ENCODE data around the gene GABBR2. TPM values are rescaled to one million over a fixed set of nuclear protein-coding genes. Genes with fewer than 3 reads are reported as not detected.

The GABBR2 gene
- polyA plus RNA-seq, 1 of the 3 experiments (the other 2 are of a cell fraction): not detected

DNA sequence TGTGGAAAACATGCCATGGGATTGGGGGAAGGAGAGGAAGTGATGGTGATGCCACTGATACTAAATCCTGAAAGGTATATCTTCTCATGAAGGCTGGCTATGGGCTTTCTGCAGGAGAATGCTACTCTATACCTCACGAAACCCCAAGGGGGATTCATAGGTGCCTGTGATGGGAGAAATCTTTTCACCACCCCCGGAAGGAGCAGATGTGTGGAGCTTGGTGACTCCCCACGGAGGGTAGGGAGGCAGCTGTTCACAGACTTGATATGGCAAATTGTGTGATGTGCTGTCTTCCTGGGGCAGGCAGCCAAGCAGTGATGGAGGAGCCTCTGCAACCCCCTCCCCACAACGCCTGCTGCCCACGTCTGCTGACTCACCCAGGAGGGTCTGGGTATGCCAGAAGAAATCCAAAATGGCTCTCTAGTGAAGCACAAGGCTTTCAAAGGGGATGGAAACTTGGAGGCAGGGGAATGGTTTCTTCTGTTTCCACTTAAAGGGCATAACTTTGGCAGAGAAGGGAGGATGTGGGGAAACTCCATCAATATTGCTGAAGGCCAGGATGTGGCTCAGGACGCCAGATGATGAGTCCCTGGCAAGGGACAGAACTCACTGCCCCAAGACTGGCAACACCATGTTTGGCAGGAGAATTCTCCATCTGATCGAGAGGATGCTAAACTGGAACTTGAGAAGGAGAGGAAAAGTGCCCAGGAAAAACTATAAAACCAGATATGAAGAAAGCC is 188.3 kb downstream of the GABBR2 start:
- H3K4me1 ChIP-seq (ENCODE audit: control insufficient read depth in 1 of 2, insufficient read depth in 2 of 2, low read depth in 1 of 2, low read length in 1 of 2): no peaks in the 10 kb centered on the region; a peak in 1 of 4 replicates
- no peaks in the 10 kb centered on the region for H4K20me1 ChIP-seq (ENCODE audit: insufficient read depth)
- no peak overlapping the region for H3K9ac ChIP-seq
- ChIA-PET POLR2A (no interaction called here), CTCF (no interaction called here)
- H3K27ac ChIP-seq (ENCODE audit: low read depth in 2 of 2, low read length in 1 of 2): peak overlapping the region in 1 of 2 experiments; percentile 55; a peak in 2 of 4 replicates
- TF ChIP-seq FOXJ3 (CRISPR knock-in tag; IDR thresholded peaks at IDR 0.05) (no peak), TCF12 (IDR thresholded peaks at IDR 0.05) (0 out of 2 replicates have a peak, but pooled peaks have one; percentile 20), RAD21 (IDR thresholded peaks at IDR 0.05; ENCODE audit: low read length) (no peak), GABPA (IDR thresholded peaks at IDR 0.05; ENCODE audit: low read depth) (no peak)
- TF ChIP-seq, protein P1, sequence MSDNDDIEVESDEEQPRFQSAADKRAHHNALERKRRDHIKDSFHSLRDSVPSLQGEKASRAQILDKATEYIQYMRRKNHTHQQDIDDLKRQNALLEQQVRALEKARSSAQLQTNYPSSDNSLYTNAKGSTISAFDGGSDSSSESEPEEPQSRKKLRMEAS (IDR thresholded peaks at IDR 0.05; ENCODE audit: low read depth): no peak
- no peaks in the 10 kb centered on the region for H3K36me3 ChIP-seq (replicated peaks in 1 of 2; ENCODE audit: control insufficient read depth in 1 of 2, insufficient read depth in 2 of 2, low read length in 1 of 2)
- no peaks in the 10 kb centered on the region for H3K9me2 ChIP-seq
- H3K79me2 ChIP-seq (ENCODE audit: insufficient read depth): no peaks in the 10 kb centered on the region
- WGBS (ENCODE audit: low lambda C conversion rate): 18% methylated on average over 4 of the region's 7 CpGs
- peak overlapping the region; percentile 29; the same call in 1 of the 2 replicates for H2AFZ ChIP-seq (ENCODE audit: low read depth)
- H3K9me3 ChIP-seq: no peaks in the 10 kb centered on the region
- H3F3A ChIP-seq (replicated peaks; ENCODE audit: insufficient read depth): peaks cover 4% of the 10 kb centered on the region
- DNase-seq: no peak
- H3K4me3 ChIP-seq (ENCODE audit: low read depth in 2 of 2, low read length in 1 of 2): no peak overlapping the region
- H3K4me2 ChIP-seq: peak overlapping the region; percentile 7; the same call in 1 of the 2 replicates
- no peaks in the 10 kb centered on the region for H3K27me3 ChIP-seq (ENCODE audit: insufficient read depth)

GRCh38 chr9:98519641-98520040 is 189.1 kb downstream of the GABBR2 start:
- no peak overlapping the region for H2AFZ ChIP-seq (ENCODE audit: low read depth)
- no peaks in the 10 kb centered on the region for H3K79me2 ChIP-seq (ENCODE audit: insufficient read depth)
- H3K36me3 ChIP-seq (replicated peaks in 1 of 2; ENCODE audit: control insufficient read depth in 1 of 2, insufficient read depth in 2 of 2, low read length in 1 of 2): no peaks in the 10 kb centered on the region
- POLR2A ChIA-PET: interaction anchor here (0.6 kb wide), 1 partner anchor 63 kb away, joined by 3 read pairs; no protein-coding TSS in a partner anchor
- DNase-seq: no peak
- H3K4me3 ChIP-seq (ENCODE audit: low read depth in 2 of 2, low read length in 1 of 2): no peak overlapping the region
- no peaks in the 10 kb centered on the region for H3K9me2 ChIP-seq
- H3F3A ChIP-seq (replicated peaks; ENCODE audit: insufficient read depth): peaks cover 4% of the 10 kb centered on the region
- no peaks in the 10 kb centered on the region; a peak in 1 of 4 replicates for H3K4me1 ChIP-seq (ENCODE audit: control insufficient read depth in 1 of 2, insufficient read depth in 2 of 2, low read depth in 1 of 2, low read length in 1 of 2)
- no peak overlapping the region for H3K27ac ChIP-seq (ENCODE audit: low read depth in 2 of 2, low read length in 1 of 2)
- CTCF ChIA-PET: interaction anchor here (0.6 kb wide), 1 partner anchor 204 kb away, joined by 3 read pairs; no protein-coding TSS in a partner anchor
- no peaks in the 10 kb centered on the region for H4K20me1 ChIP-seq (ENCODE audit: insufficient read depth)
- TF ChIP-seq, protein P2, sequence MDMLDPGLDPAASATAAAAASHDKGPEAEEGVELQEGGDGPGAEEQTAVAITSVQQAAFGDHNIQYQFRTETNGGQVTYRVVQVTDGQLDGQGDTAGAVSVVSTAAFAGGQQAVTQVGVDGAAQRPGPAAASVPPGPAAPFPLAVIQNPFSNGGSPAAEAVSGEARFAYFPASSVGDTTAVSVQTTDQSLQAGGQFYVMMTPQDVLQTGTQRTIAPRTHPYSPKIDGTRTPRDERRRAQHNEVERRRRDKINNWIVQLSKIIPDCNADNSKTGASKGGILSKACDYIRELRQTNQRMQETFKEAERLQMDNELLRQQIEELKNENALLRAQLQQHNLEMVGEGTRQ (IDR thresholded peaks at IDR 0.05; ENCODE audit: borderline replicate concordance, low read depth, low read length): no peak
- no peak for TF ChIP-seq FOSL2 (IDR thresholded peaks at IDR 0.05; ENCODE audit: borderline replicate concordance, low read depth)
- TF ChIP-seq EZH2phosphoT487 (IDR thresholded peaks at IDR 0.05; ENCODE audit: borderline replicate concordance, low read depth): no peak
- TF ChIP-seq MEF2A (IDR thresholded peaks at IDR 0.05; ENCODE audit: borderline replicate concordance, low read depth): no peak
- TF ChIP-seq JUND (IDR thresholded peaks at IDR 0.05): no peak
- no peak for TF ChIP-seq ELF1 (IDR thresholded peaks at IDR 0.05)
- TF ChIP-seq GATA2 (CRISPR knock-in tag; IDR thresholded peaks at IDR 0.05): no peak
- no peak for TF ChIP-seq TAF1 (IDR thresholded peaks at IDR 0.05; ENCODE audit: borderline replicate concordance, low read depth, low read length)
- TF ChIP-seq, protein P3, sequence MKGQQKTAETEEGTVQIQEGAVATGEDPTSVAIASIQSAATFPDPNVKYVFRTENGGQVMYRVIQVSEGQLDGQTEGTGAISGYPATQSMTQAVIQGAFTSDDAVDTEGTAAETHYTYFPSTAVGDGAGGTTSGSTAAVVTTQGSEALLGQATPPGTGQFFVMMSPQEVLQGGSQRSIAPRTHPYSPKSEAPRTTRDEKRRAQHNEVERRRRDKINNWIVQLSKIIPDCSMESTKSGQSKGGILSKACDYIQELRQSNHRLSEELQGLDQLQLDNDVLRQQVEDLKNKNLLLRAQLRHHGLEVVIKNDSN (IDR thresholded peaks at IDR 0.05; ENCODE audit: borderline replicate concordance, low read depth): no peak
- TF ChIP-seq FOXM1 (IDR thresholded peaks at IDR 0.05; ENCODE audit: low read depth): no peak
- TF ChIP-seq CHD2 (IDR thresholded peaks at IDR 0.05; ENCODE audit: low read length, partially characterized antibody): no peak
- no peak overlapping the region for H3K9ac ChIP-seq
- no peaks in the 10 kb centered on the region for H3K9me3 ChIP-seq
- 42% methylated on average over 3 of the region's 3 CpGs for WGBS (ENCODE audit: low lambda C conversion rate)
- H3K27me3 ChIP-seq (ENCODE audit: insufficient read depth): no peaks in the 10 kb centered on the region
- no peak overlapping the region for H3K4me2 ChIP-seq
